Measurements from ENCODE around the gene KCNS1.

KCNS1 gene

GRCh38 chr20:45118028-45118427, 17.1 kb upstream of the KCNS1 start:
- H3K79me2 ChIP-seq (ENCODE audit: insufficient read depth, low read length) = no peaks in the 10 kb centered on the region
- H2AFZ ChIP-seq (ENCODE audit: low read length) = no peak overlapping the region
- no peak overlapping the region for H3K27ac ChIP-seq (ENCODE audit: low read depth, low read length, poor library complexity, severe bottlenecking)
- TF ChIP-seq EZH2 (IDR thresholded peaks at IDR 0.05; ENCODE audit: borderline replicate concordance, low read length) (no peak), CTCF (IDR thresholded peaks at IDR 0.05; ENCODE audit: low read length) (no peak)
- H4K20me1 ChIP-seq (ENCODE audit: insufficient read depth, low read length) = no peaks in the 10 kb centered on the region
- no peak overlapping the region for H3K9ac ChIP-seq (ENCODE audit: low read length)
- H3K9me2 ChIP-seq (ENCODE audit: low read depth, low read length) = no peaks in the 10 kb centered on the region
- no peaks in the 10 kb centered on the region for H3K36me3 ChIP-seq (ENCODE audit: insufficient read depth, low read length)
- H3K4me1 ChIP-seq (ENCODE audit: insufficient read depth, low read length, severe bottlenecking) = no peaks in the 10 kb centered on the region
- H3K4me2 ChIP-seq (ENCODE audit: low read length) = no peak overlapping the region
- H3K27me3 ChIP-seq (ENCODE audit: insufficient read depth, low read length) = no peaks in the 10 kb centered on the region
- no peak overlapping the region for H3K4me3 ChIP-seq (ENCODE audit: low read depth, low read length, poor library complexity, severe bottlenecking)
- no peaks in the 10 kb centered on the region for H3K9me3 ChIP-seq (ENCODE audit: low read length)
- H3F3A ChIP-seq (ENCODE audit: insufficient read depth, low read length) = no peaks in the 10 kb centered on the region

GRCh38 chr20:45117581-45117980, 16.7 kb upstream of the KCNS1 start:
- Histone ChIP-seq H3K27ac (ENCODE audit: low read depth, low read length, poor library complexity, severe bottlenecking) (no peak overlapping the region), H3K4me3 (ENCODE audit: low read depth, low read length, poor library complexity, severe bottlenecking) (no peak overlapping the region), H3K36me3 (ENCODE audit: insufficient read depth, low read length) (no peaks in the 10 kb centered on the region), H3K27me3 (ENCODE audit: insufficient read depth, low read length) (no peaks in the 10 kb centered on the region), H3K9me2 (ENCODE audit: low read depth, low read length) (no peaks in the 10 kb centered on the region), H3K9me3 (ENCODE audit: low read length) (no peaks in the 10 kb centered on the region), H3K4me1 (ENCODE audit: insufficient read depth, low read length, severe bottlenecking) (no peaks in the 10 kb centered on the region), H3K4me2 (ENCODE audit: low read length) (no peak overlapping the region), H3F3A (ENCODE audit: insufficient read depth, low read length) (no peaks in the 10 kb centered on the region), H2AFZ (ENCODE audit: low read length) (no peak overlapping the region), H4K20me1 (ENCODE audit: insufficient read depth, low read length) (no peaks in the 10 kb centered on the region), H3K79me2 (ENCODE audit: insufficient read depth, low read length) (no peaks in the 10 kb centered on the region), H3K9ac (ENCODE audit: low read length) (no peak overlapping the region)
- TF ChIP-seq EZH2 (IDR thresholded peaks at IDR 0.05; ENCODE audit: borderline replicate concordance, low read length) (no peak), CTCF (IDR thresholded peaks at IDR 0.05; ENCODE audit: low read length) (no peak)

DNA sequence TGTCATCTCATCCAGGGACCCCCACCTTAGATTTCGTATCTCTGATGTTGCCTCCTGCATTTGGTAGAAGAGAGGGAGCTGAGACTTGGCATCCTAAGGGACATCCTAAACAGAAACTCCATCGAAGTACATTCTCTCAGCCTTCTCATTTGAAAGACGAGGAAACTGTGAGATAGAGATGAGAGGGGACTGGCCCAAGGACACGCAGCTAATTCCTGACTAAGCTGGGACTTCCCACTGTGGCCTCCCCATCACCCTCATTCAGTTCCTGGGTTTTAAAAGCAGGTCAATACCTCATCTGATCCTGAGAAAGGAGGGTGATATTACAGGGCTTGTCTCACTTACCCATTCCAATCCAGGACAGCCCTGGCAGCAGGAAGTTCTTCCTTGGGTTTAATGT, 14.9 kb upstream of the KCNS1 start:
- H3K27me3 ChIP-seq (ENCODE audit: insufficient read depth, low read length) = no peaks in the 10 kb centered on the region
- TF ChIP-seq CTCF (IDR thresholded peaks at IDR 0.05; ENCODE audit: low read length) (no peak), EZH2 (IDR thresholded peaks at IDR 0.05; ENCODE audit: borderline replicate concordance, low read length) (no peak)
- no peak overlapping the region for H2AFZ ChIP-seq (ENCODE audit: low read length)
- H3K4me3 ChIP-seq (ENCODE audit: low read depth, low read length, poor library complexity, severe bottlenecking) = no peak overlapping the region
- H3K4me2 ChIP-seq (ENCODE audit: low read length) = no peak overlapping the region
- H3K9me2 ChIP-seq (ENCODE audit: low read depth, low read length) = no peaks in the 10 kb centered on the region
- H3K27ac ChIP-seq (ENCODE audit: low read depth, low read length, poor library complexity, severe bottlenecking) = no peak overlapping the region
- H3K9ac ChIP-seq (ENCODE audit: low read length) = no peak overlapping the region
- no peaks in the 10 kb centered on the region for H4K20me1 ChIP-seq (ENCODE audit: insufficient read depth, low read length)
- H3F3A ChIP-seq (ENCODE audit: insufficient read depth, low read length) = no peaks in the 10 kb centered on the region
- no peaks in the 10 kb centered on the region for H3K36me3 ChIP-seq (ENCODE audit: insufficient read depth, low read length)
- H3K9me3 ChIP-seq (ENCODE audit: low read length) = no peaks in the 10 kb centered on the region
- no peaks in the 10 kb centered on the region for H3K79me2 ChIP-seq (ENCODE audit: insufficient read depth, low read length)
- no peaks in the 10 kb centered on the region for H3K4me1 ChIP-seq (ENCODE audit: insufficient read depth, low read length, severe bottlenecking)

All from OCI-LY1 (cell line).